OCI-LY7 (cell line): ENCODE measurements around the gene PSMD6.

Source experiments
- CTCF ChIP-seq: fragments of 200-600 bp; sonication (generic); conservative IDR thresholded peaks from 2 replicates; pipeline ENCODE4 v1.5.1; 2014; ENCODE audit warnings: mild to moderate bottlenecking, antibody characterized with exemption, low read length, moderate library complexity, mixed read lengths
- EZH2phosphoT487 ChIP-seq: fragments of 200-600 bp; sonication (generic); IDR thresholded peaks from 2 replicates; pipeline ENCODE4 v1.6.1; 2018; ENCODE audit warnings: low read depth, borderline replicate concordance, mild to moderate bottlenecking, mixed run types, antibody characterized with exemption, low read length, moderate library complexity, mixed read lengths

GRCh38 chr3:64047787-64048186, 24.5 kb upstream of the PSMD6 start:
- TF ChIP-seq CTCF (no peak), EZH2phosphoT487 (no peak)
